ENCODE data around the gene WASF1. TPM values are rescaled to one million over a fixed set of nuclear protein-coding genes. Genes with fewer than 3 reads are reported as not detected.
A peak's percentile ranks its signal among the peaks of the same experiment; 100 is the strongest.

WASF1 gene
- total RNA-seq, 1 donor from 2014 or later, result 26.2 TPM

DNA sequence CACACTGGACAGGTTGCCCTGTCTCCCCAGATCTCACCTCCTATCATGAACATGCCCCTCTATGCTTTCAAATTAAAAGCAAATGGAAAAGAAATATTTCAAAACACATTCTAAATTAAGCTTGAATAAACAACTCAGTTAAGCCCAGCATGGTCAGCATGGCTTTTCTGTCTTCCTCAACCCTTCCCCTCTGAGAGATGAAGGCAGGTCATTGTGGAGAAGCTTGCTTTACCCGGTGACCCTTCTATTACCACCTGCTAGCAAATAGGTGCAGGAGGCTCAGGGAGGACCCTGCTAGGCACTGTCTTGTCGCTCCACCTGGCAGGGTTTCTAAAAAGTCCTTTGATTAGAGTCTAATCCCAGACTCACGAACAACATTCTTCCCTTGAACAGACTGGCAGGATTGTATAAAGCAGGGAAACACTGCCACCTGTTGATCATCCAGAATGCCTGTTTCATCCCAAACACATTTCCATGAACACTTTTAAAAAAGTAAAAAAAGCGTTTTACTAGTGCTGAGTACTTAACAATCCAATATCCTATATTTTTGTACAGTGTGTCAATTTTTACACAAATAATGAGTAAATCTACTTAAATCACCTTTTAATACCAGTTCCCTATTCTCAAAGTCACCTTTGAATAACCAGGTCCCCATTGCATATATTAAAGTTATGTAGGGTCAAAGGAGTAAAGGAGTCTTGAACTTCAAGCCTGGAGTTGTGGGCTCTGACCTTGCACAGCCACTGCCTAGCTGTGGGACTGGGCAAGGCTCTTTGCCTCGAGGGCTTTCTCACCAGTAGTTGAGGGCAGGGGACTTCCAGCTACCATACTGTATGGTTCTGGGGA is 125.9 kb downstream of the WASF1 start:
- Mint-ChIP-seq H3K9me3 (ENCODE audit: unreplicated experiment) (no peaks in the 10 kb centered on the region), H3K27ac (ENCODE audit: unreplicated experiment) (no peak overlapping the region), H3K4me1 (ENCODE audit: unreplicated experiment) (peaks cover 2% of the 10 kb centered on the region), H3K4me3 (ENCODE audit: unreplicated experiment) (no peak overlapping the region), H3K27me3 (ENCODE audit: unreplicated experiment) (peaks cover 49% of the 10 kb centered on the region), H3K36me3 (ENCODE audit: unreplicated experiment) (no peaks in the 10 kb centered on the region)
- peak; percentile 67 for DNase-seq (ENCODE audit: extremely low spot score, unreplicated experiment)
- TF ChIP-seq, protein P1, sequence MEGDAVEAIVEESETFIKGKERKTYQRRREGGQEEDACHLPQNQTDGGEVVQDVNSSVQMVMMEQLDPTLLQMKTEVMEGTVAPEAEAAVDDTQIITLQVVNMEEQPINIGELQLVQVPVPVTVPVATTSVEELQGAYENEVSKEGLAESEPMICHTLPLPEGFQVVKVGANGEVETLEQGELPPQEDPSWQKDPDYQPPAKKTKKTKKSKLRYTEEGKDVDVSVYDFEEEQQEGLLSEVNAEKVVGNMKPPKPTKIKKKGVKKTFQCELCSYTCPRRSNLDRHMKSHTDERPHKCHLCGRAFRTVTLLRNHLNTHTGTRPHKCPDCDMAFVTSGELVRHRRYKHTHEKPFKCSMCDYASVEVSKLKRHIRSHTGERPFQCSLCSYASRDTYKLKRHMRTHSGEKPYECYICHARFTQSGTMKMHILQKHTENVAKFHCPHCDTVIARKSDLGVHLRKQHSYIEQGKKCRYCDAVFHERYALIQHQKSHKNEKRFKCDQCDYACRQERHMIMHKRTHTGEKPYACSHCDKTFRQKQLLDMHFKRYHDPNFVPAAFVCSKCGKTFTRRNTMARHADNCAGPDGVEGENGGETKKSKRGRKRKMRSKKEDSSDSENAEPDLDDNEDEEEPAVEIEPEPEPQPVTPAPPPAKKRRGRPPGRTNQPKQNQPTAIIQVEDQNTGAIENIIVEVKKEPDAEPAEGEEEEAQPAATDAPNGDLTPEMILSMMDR (IDR thresholded peaks at IDR 0.05), result peak; percentile 78

DNA sequence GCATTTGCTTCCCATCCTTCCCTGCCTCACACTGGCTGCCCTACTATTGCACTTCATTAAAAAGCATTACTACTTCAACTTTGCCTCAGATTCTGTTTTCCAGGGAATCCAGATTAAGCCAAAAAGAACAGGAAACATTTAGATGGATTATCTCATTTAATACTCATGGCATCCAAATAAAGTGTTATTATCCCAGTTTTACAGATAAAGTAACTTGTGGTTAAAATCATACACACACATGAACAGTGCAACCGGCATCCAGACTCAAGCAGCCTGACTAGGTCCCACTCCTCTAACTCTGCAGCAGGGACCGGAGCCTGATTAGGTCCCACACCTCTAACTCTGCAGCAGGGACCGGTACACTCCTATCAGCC is 129.0 kb downstream of the WASF1 start:
- peaks cover 28% of the 10 kb centered on the region for H3K27me3 Mint-ChIP-seq (ENCODE audit: unreplicated experiment)
- no peak for DNase-seq (ENCODE audit: extremely low spot score, unreplicated experiment)
- peaks cover 2% of the 10 kb centered on the region for H3K4me1 Mint-ChIP-seq (ENCODE audit: unreplicated experiment)
- TF ChIP-seq, protein P1 (IDR thresholded peaks at IDR 0.05), result no peak
- no peaks in the 10 kb centered on the region for H3K36me3 Mint-ChIP-seq (ENCODE audit: unreplicated experiment)
- no peaks in the 10 kb centered on the region for H3K9me3 Mint-ChIP-seq (ENCODE audit: unreplicated experiment)
- H3K4me3 Mint-ChIP-seq (ENCODE audit: unreplicated experiment), result no peak overlapping the region
- no peak overlapping the region for H3K27ac Mint-ChIP-seq (ENCODE audit: unreplicated experiment)

Other genes with a start within 250 kb of the WASF1 start
- gene GPR6, start 201.4 kb downstream of the WASF1 start, total RNA-seq, result not detected in 2 replicates
- gene CDC40, start 757 bp upstream of the WASF1 start, total RNA-seq, result 16.7 and 23.9 TPM in 2 replicates
- gene METTL24, start 178.7 kb upstream of the WASF1 start, total RNA-seq, result not detected in 2 replicates
- gene DDO, start 235.9 kb upstream of the WASF1 start, total RNA-seq, result not detected in 2 replicates